ENCODE data around the gene ZFP36L1.

The ZFP36L1 gene

DNA sequence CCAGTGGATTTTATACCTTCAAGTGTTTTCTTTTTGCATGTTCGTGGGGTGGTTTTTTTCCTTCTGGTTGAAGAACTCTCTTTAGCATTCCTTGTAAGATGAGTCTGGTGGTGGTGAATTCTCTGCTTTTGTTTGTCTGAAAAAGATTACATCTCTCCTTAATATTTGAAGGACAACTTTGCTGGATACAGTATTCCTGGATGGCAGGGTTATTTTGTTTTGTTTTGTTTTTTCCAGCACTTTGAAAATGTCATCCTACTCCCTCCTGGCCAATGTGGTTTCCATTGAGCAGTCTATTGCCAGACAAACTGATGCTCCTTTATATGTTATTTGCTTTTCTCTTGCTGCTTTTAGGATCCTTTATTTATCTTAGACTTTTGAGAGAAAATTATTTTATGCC, 43.2 kb upstream of the ZFP36L1 start:
- Histone ChIP-seq H4K91ac (ENCODE audit: low read depth, low read length) (no peak overlapping the region), H3K23ac (ENCODE audit: low read length) (no peak overlapping the region), H3K18ac (ENCODE audit: low read length) (no peak overlapping the region), H3K9me3 (ENCODE audit: insufficient read depth, low read depth, low read length) (peaks cover 5% of the 10 kb centered on the region), H2BK12ac (ENCODE audit: low read length) (no peak overlapping the region), H3K4me1 (ENCODE audit: control insufficient read depth in 1 of 2, insufficient read depth in 2 of 2, low read length in 2 of 2) (no peaks in the 10 kb centered on the region), H2AK5ac (ENCODE audit: low read length) (no peak overlapping the region), H2AFZ (ENCODE audit: insufficient read depth, low read length, poor library complexity) (no peak overlapping the region), H3K27me3 (ENCODE audit: insufficient read depth, low read length) (no peaks in the 10 kb centered on the region), H4K8ac (ENCODE audit: low read depth, low read length) (no peak overlapping the region), H2BK5ac (ENCODE audit: low read depth, low read length, poor library complexity) (no peak overlapping the region), H3K36me3 (ENCODE audit: control insufficient read depth in 1 of 2, insufficient read depth in 2 of 2, low read length in 2 of 2) (peaks cover 3 to 16% of the 10 kb centered on the region in 2 experiments), H3K4me3 (ENCODE audit: low read depth, low read length) (no peak overlapping the region), H3K14ac (ENCODE audit: low read length) (no peak overlapping the region), H3K4me2 (ENCODE audit: low read length) (no peak overlapping the region), H4K12ac (ENCODE audit: low read depth, low read length) (no peak overlapping the region), H3K4ac (ENCODE audit: low read depth, low read length) (no peak overlapping the region), H3K27ac (ENCODE audit: low read depth, low read length) (no peak overlapping the region), H3K9ac (ENCODE audit: low read length) (no peak overlapping the region), H3K79me1 (ENCODE audit: low read length) (no peaks in the 10 kb centered on the region), H3K79me2 (ENCODE audit: control insufficient read depth, insufficient read depth, low read length, poor library complexity) (no peaks in the 10 kb centered on the region), H2BK120ac (ENCODE audit: insufficient read depth, low read length, poor library complexity) (no peak overlapping the region)
- WGBS (ENCODE audit: extremely low coverage, insufficient coverage, insufficient read length) = no CpG with 5 or more reads among the region's 1 CpG
- no peak for DNase-seq

GRCh38 chr14:68834816-68835215, 41.9 kb upstream of the ZFP36L1 start:
- peaks cover 5% of the 10 kb centered on the region for H3K9me3 ChIP-seq (ENCODE audit: insufficient read depth, low read depth, low read length)
- no peak overlapping the region for H3K4me3 ChIP-seq (ENCODE audit: low read depth, low read length)
- H2BK12ac ChIP-seq (ENCODE audit: low read length) = no peak overlapping the region
- no peaks in the 10 kb centered on the region for H3K79me2 ChIP-seq (ENCODE audit: control insufficient read depth, insufficient read depth, low read length, poor library complexity)
- no CpG with 5 or more reads among the region's 6 CpGs for WGBS (ENCODE audit: extremely low coverage, insufficient coverage, insufficient read length)
- H2BK120ac ChIP-seq (ENCODE audit: insufficient read depth, low read length, poor library complexity) = no peak overlapping the region
- DNase-seq = no peak
- H2AK5ac ChIP-seq (ENCODE audit: low read length) = no peak overlapping the region
- no peak overlapping the region for H3K27ac ChIP-seq (ENCODE audit: low read depth, low read length)
- no peak overlapping the region for H3K9ac ChIP-seq (ENCODE audit: low read length)
- H4K8ac ChIP-seq (ENCODE audit: low read depth, low read length) = no peak overlapping the region
- no peak overlapping the region for H3K18ac ChIP-seq (ENCODE audit: low read length)
- H2BK5ac ChIP-seq (ENCODE audit: low read depth, low read length, poor library complexity) = no peak overlapping the region
- no peak overlapping the region for H3K4ac ChIP-seq (ENCODE audit: low read depth, low read length)
- H3K4me1 ChIP-seq (ENCODE audit: control insufficient read depth in 1 of 2, insufficient read depth in 2 of 2, low read length in 2 of 2) = no peaks in the 10 kb centered on the region
- H4K91ac ChIP-seq (ENCODE audit: low read depth, low read length) = no peak overlapping the region
- peaks cover 2 to 14% of the 10 kb centered on the region in 2 experiments for H3K36me3 ChIP-seq (ENCODE audit: control insufficient read depth in 1 of 2, insufficient read depth in 2 of 2, low read length in 2 of 2)
- no peak overlapping the region for H4K12ac ChIP-seq (ENCODE audit: low read depth, low read length)
- no peak overlapping the region for H3K23ac ChIP-seq (ENCODE audit: low read length)
- H3K27me3 ChIP-seq (ENCODE audit: insufficient read depth, low read length) = no peaks in the 10 kb centered on the region
- no peak overlapping the region for H3K14ac ChIP-seq (ENCODE audit: low read length)
- no peaks in the 10 kb centered on the region for H3K79me1 ChIP-seq (ENCODE audit: low read length)
- no peak overlapping the region for H3K4me2 ChIP-seq (ENCODE audit: low read length)
- no peak overlapping the region for H2AFZ ChIP-seq (ENCODE audit: insufficient read depth, low read length, poor library complexity)

DNA sequence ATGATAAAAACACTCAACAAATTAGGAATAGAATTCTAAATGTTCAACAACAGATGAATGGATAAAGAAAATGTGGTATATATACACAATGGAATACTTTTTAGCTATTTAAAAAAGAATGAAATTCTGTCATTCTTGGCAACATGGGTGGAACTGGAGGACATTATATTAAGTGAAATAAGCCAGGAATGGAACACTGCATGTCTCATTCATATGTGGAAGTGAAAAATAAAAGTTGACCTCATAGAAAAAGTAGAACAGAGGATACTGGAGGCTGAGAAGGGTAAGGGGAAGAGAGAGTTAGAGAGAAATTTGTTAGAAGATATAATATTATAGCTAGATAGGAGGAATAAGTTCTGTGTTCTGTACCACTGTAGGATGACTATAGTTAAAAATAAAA, 35.8 kb upstream of the ZFP36L1 start:
- H2AK5ac ChIP-seq (ENCODE audit: low read length) = no peak overlapping the region
- H3K4me2 ChIP-seq (ENCODE audit: low read length) = no peak overlapping the region
- DNase-seq = no peak
- no peak overlapping the region for H2BK5ac ChIP-seq (ENCODE audit: low read depth, low read length, poor library complexity)
- no peak overlapping the region for H3K23ac ChIP-seq (ENCODE audit: low read length)
- H3K4me3 ChIP-seq (ENCODE audit: low read depth, low read length) = no peak overlapping the region
- H3K4me1 ChIP-seq (ENCODE audit: control insufficient read depth in 1 of 2, insufficient read depth in 2 of 2, low read length in 2 of 2) = peaks cover 0 to 2% of the 10 kb centered on the region in 2 experiments
- H4K12ac ChIP-seq (ENCODE audit: low read depth, low read length) = no peak overlapping the region
- H4K8ac ChIP-seq (ENCODE audit: low read depth, low read length) = no peak overlapping the region
- H3K27me3 ChIP-seq (ENCODE audit: insufficient read depth, low read length) = no peaks in the 10 kb centered on the region
- H3K9ac ChIP-seq (ENCODE audit: low read length) = no peak overlapping the region
- no peaks in the 10 kb centered on the region for H3K36me3 ChIP-seq (ENCODE audit: control insufficient read depth in 1 of 2, insufficient read depth in 2 of 2, low read length in 2 of 2)
- no peak overlapping the region for H3K27ac ChIP-seq (ENCODE audit: low read depth, low read length)
- H3K79me2 ChIP-seq (ENCODE audit: control insufficient read depth, insufficient read depth, low read length, poor library complexity) = no peaks in the 10 kb centered on the region
- no peaks in the 10 kb centered on the region for H3K9me3 ChIP-seq (ENCODE audit: insufficient read depth, low read depth, low read length)
- H3K18ac ChIP-seq (ENCODE audit: low read length) = no peak overlapping the region
- no peak overlapping the region for H3K4ac ChIP-seq (ENCODE audit: low read depth, low read length)
- no peak overlapping the region for H4K91ac ChIP-seq (ENCODE audit: low read depth, low read length)
- no peaks in the 10 kb centered on the region for H3K79me1 ChIP-seq (ENCODE audit: low read length)
- no peak overlapping the region for H3K14ac ChIP-seq (ENCODE audit: low read length)
- no peak overlapping the region for H2BK120ac ChIP-seq (ENCODE audit: insufficient read depth, low read length, poor library complexity)
- H2AFZ ChIP-seq (ENCODE audit: insufficient read depth, low read length, poor library complexity) = no peak overlapping the region
- no peak overlapping the region for H2BK12ac ChIP-seq (ENCODE audit: low read length)

DNA sequence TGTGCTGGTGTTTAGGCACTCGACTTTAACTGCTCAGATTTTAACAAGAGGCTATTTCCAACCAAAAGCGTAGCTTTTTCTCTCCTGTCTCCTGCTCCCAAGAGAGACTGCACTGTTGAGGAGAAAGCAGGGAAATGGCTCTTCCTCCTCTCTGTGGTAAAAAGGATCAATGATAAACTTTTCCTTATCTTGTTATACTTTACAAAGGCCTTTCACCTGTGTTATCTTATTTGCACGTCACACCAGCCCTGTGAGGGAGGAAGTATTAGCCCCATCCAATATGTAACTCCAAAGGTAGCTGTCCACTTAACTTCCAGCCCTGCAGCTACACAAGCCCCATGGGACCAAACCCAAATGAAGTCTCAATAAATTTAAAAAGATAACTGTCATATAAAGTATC, 32.9 kb upstream of the ZFP36L1 start:
- H3K79me2 ChIP-seq (ENCODE audit: control insufficient read depth, insufficient read depth, low read length, poor library complexity) = no peaks in the 10 kb centered on the region
- no peaks in the 10 kb centered on the region for H3K9me3 ChIP-seq (ENCODE audit: insufficient read depth, low read depth, low read length)
- H2BK5ac ChIP-seq (ENCODE audit: low read depth, low read length, poor library complexity) = no peak overlapping the region
- no peak overlapping the region for H3K27ac ChIP-seq (ENCODE audit: low read depth, low read length)
- no peak overlapping the region for H3K9ac ChIP-seq (ENCODE audit: low read length)
- H3K4me3 ChIP-seq (ENCODE audit: low read depth, low read length) = no peak overlapping the region
- H4K91ac ChIP-seq (ENCODE audit: low read depth, low read length) = no peak overlapping the region
- no peak overlapping the region for H2BK12ac ChIP-seq (ENCODE audit: low read length)
- H4K12ac ChIP-seq (ENCODE audit: low read depth, low read length) = no peak overlapping the region
- H3K27me3 ChIP-seq (ENCODE audit: insufficient read depth, low read length) = no peaks in the 10 kb centered on the region
- no peaks in the 10 kb centered on the region for H3K36me3 ChIP-seq (ENCODE audit: control insufficient read depth in 1 of 2, insufficient read depth in 2 of 2, low read length in 2 of 2)
- H3K79me1 ChIP-seq (ENCODE audit: low read length) = peaks cover 6% of the 10 kb centered on the region
- no peak overlapping the region for H2BK120ac ChIP-seq (ENCODE audit: insufficient read depth, low read length, poor library complexity)
- no CpG with 5 or more reads among the region's 3 CpGs for WGBS (ENCODE audit: extremely low coverage, insufficient coverage, insufficient read length)
- no peak overlapping the region for H3K23ac ChIP-seq (ENCODE audit: low read length)
- H3K4me2 ChIP-seq (ENCODE audit: low read length) = no peak overlapping the region
- no peak overlapping the region for H3K14ac ChIP-seq (ENCODE audit: low read length)
- no peak overlapping the region for H3K18ac ChIP-seq (ENCODE audit: low read length)
- H2AFZ ChIP-seq (ENCODE audit: insufficient read depth, low read length, poor library complexity) = no peak overlapping the region
- no peak for DNase-seq
- H3K4ac ChIP-seq (ENCODE audit: low read depth, low read length) = no peak overlapping the region
- H3K4me1 ChIP-seq (ENCODE audit: control insufficient read depth in 1 of 2, insufficient read depth in 2 of 2, low read length in 2 of 2) = peaks cover 3 to 7% of the 10 kb centered on the region in 2 experiments
- H4K8ac ChIP-seq (ENCODE audit: low read depth, low read length) = no peak overlapping the region
- H2AK5ac ChIP-seq (ENCODE audit: low read length) = no peak overlapping the region
